Measurements from ENCODE around the gene YIF1A.
"Not testable (repeated sequence)": the region's sequence is repeated elsewhere in the genome, so short reads cannot be mapped to it uniquely, and the experiment has no call there.

The YIF1A gene

DNA sequence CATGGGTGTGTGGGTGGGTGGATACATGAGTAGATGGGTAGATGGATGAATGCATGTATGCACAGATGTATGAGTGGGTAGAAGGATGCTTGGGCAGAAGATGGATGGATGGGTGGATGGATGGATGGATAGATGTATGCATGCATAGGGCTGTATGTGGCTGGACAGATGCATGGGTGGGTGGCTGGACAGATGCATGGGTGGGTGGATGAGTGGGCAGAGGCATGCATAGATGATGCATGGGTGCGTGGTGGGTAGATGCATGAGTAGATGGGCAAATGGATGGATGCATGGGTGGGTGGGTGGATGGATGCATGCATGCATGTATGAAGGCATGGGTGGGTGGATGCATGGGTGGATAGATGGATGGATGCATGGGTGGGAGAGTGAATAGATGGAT is 34.7 kb upstream of the YIF1A start:
- TF ChIP-seq, protein P1, sequence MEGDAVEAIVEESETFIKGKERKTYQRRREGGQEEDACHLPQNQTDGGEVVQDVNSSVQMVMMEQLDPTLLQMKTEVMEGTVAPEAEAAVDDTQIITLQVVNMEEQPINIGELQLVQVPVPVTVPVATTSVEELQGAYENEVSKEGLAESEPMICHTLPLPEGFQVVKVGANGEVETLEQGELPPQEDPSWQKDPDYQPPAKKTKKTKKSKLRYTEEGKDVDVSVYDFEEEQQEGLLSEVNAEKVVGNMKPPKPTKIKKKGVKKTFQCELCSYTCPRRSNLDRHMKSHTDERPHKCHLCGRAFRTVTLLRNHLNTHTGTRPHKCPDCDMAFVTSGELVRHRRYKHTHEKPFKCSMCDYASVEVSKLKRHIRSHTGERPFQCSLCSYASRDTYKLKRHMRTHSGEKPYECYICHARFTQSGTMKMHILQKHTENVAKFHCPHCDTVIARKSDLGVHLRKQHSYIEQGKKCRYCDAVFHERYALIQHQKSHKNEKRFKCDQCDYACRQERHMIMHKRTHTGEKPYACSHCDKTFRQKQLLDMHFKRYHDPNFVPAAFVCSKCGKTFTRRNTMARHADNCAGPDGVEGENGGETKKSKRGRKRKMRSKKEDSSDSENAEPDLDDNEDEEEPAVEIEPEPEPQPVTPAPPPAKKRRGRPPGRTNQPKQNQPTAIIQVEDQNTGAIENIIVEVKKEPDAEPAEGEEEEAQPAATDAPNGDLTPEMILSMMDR (IDR thresholded peaks at IDR 0.05) = no peak
- TF ChIP-seq ZFX (IDR thresholded peaks at IDR 0.05; ENCODE audit: borderline replicate concordance) = no peak
- H3K27ac ChIP-seq = no peak overlapping the region

DNA sequence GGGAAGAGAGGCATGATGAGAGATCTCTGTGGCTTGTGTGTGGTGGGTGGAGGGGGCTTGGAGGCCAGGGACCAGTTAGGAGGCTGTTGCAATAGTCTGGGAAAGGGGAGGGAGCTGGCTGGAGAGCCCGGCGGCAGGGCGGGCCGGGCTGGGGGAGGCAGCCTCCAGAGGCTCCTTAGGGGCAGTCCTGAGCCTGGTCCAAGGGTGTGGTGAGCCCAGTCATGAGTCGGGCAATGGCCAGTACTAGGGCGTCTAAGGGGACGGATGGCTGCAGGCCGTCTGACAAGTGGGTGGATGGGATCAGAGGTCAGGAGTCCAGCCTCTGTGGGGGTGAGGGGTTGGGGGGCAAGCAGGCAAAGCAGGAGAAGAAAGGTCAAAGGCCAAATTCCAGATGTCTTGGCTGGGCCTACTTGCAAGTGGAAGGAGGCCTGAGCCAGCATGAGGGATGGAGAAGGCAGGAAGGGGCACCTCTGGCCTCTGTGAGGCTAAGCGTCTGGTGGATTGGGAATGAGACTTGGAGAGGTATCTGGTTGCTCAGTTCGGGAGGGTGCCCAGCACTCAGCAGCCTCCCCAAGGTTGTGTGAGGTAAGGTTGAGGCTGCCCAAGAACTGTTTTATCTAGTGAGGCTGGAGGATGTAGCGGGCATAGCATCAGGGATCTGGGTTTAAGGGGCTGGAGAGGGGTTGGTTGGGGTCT is 33.9 kb upstream of the YIF1A start:
- no peak overlapping the region for H3K27ac ChIP-seq
- TF ChIP-seq, protein P1 (IDR thresholded peaks at IDR 0.05) = no peak
- TF ChIP-seq ZFX (IDR thresholded peaks at IDR 0.05; ENCODE audit: borderline replicate concordance) = no peak

DNA sequence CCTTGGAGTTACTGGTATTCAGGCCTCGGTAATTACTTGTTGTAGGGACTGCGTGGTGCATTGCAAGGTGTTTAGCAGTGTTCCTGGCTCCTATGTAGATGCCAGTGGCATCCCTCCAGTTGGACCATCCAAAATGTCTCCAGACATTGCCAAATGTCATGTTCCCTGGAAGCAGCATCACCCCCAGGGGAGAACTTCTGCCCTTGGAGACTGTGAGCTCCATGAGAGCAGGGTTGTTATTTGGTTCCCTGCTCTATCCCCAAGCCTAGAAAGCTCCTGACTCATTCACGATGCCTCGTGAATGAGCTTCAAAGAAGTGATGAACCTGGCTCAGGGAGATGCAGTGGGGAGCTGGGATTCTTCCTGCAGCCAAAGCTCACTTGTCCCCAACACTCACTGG is 32.7 kb upstream of the YIF1A start:
- H3K27ac ChIP-seq = no peak overlapping the region
- TF ChIP-seq, protein P1 (IDR thresholded peaks at IDR 0.05) = no peak
- no peak for TF ChIP-seq ZFX (IDR thresholded peaks at IDR 0.05; ENCODE audit: borderline replicate concordance)

DNA sequence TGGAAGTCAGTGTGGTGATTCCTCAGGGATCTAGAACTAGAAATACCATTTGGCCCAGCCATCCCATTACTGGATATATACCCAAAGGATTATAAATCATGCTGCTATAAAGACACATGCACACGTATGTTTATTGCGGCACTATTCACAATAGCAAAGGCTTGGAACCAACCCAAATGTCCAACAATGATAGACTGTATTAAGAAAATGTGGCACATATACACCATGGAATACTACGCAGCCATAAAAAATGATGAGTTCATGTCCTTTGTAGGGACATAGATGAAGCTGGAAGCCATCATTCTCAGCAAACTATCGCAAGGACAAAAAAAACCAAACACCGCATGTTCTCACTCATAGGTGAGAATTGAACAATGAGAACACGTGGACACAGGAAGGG is 31.8 kb upstream of the YIF1A start:
- not testable (repeated sequence) for H3K27ac ChIP-seq

DNA sequence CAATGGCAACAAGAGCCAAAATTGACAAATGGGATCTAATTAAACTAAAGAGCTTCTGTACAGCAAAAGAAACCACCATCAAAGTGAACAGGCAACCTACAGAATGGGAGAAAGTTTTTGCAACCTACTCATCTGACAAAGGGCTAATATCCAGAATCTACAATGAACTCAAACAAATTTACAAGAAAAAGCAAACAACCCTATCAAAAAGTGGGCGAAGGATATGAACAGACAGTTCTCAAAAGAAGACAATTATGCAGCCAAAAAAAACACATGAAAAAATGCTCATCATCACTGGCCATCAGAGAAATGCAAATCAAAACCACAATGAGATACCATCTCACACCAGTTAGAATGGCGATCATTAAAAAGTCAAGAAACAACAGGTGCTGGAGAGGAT is 31.3 kb upstream of the YIF1A start:
- not testable (repeated sequence) for H3K27ac ChIP-seq

DNA sequence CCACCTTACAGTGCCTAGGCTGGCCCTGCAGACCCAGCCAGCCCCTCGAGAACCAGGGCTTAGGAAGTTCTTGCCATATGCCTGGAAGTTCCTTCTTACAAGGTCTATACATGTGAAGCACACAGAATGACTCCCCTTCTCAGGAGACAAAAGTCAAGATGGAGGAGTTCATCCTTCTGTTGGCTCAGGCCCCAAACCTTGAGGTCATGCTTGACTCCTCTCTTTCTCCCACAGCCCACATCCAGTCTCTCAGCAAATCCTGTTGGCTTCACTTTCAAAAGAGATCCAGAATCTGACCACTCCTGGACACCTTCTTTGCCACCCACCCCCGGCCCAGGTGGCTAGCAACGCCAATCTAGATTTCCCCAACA is 29.6 kb upstream of the YIF1A start:
- H3K27ac ChIP-seq = no peak overlapping the region
- TF ChIP-seq, protein P1 (IDR thresholded peaks at IDR 0.05) = no peak
- no peak for TF ChIP-seq ZFX (IDR thresholded peaks at IDR 0.05; ENCODE audit: borderline replicate concordance)

- H3K27ac ChIP-seq = no peak overlapping the region
Measured at GRCh38 chr11:66317723-66318599, 29.0 kb upstream of the YIF1A start.

GRCh38 chr11:66317322-66317722 is 28.4 kb upstream of the YIF1A start:
- no peak for TF ChIP-seq ZFX (IDR thresholded peaks at IDR 0.05; ENCODE audit: borderline replicate concordance)
- TF ChIP-seq, protein P1 (IDR thresholded peaks at IDR 0.05) = no peak
- H3K27ac ChIP-seq = no peak overlapping the region

More at GRCh38 chr11:66317723-66318599, 29.0 kb upstream of the YIF1A start:
- TF ChIP-seq, protein P1 (IDR thresholded peaks at IDR 0.05) = no peak
- TF ChIP-seq ZFX (IDR thresholded peaks at IDR 0.05; ENCODE audit: borderline replicate concordance) = no peak
